ENCODE measurements around the gene CERK.

The CERK gene

GRCh38 chr22:46699091-46699490 lies 39.0 kb downstream of the CERK start:
- no peak for DNase-seq (ENCODE audit: low spot score)

DNA sequence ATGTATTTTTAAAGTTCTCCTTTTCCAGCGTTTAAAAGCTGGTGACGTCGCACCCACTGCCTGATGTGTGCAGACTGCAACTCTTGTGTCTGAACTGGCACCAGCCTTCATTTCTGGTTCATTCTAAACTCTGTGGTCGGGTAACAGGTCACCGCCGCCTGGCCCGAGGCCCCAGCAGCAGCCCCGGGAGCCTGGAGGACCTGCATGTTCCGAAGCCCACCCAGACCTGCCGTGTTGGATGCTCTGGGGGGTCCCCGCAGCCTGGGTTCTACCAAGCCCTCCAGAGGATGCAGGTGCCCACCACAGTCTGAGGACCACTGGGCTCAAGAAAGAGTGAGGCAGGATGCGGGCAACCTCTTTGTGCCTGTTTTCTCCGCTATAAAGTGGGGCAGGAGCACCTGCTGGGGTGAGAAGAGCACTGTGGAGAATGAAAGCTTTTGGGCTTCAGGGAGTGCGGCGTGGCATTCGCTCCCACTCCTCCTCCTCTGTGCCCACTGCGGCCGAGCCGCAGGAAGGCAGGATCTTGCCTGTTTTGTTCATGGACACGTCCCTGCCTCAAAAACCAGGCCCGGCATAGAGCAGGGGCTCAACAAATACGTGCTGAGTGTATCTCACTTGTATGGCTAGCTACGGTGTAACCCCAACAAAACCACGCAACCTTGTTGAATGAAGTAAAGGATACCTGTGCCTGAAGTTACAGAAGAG lies 40.1 kb downstream of the CERK start:
- no peak for DNase-seq (ENCODE audit: low spot score)

GRCh38 chr22:46696614-46697013 lies 41.4 kb downstream of the CERK start:
- DNase-seq (ENCODE audit: low spot score), result no peak

DNA sequence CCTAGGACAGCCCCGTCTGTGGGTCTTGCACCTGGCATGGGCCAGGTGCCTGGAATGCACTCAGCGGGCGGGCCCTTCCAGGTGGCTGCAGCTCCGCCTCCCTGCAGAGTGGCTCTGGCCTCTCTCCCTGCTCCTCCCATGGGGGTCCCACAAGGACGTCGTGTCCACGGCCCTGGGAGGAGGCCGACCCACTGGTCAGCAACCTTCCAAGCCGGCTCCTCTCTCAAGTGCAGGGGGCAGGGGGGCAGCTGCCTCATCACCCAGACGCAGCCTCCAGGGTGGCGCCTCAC lies 41.9 kb downstream of the CERK start:
- DNase-seq (ENCODE audit: low spot score), result no peak

DNA sequence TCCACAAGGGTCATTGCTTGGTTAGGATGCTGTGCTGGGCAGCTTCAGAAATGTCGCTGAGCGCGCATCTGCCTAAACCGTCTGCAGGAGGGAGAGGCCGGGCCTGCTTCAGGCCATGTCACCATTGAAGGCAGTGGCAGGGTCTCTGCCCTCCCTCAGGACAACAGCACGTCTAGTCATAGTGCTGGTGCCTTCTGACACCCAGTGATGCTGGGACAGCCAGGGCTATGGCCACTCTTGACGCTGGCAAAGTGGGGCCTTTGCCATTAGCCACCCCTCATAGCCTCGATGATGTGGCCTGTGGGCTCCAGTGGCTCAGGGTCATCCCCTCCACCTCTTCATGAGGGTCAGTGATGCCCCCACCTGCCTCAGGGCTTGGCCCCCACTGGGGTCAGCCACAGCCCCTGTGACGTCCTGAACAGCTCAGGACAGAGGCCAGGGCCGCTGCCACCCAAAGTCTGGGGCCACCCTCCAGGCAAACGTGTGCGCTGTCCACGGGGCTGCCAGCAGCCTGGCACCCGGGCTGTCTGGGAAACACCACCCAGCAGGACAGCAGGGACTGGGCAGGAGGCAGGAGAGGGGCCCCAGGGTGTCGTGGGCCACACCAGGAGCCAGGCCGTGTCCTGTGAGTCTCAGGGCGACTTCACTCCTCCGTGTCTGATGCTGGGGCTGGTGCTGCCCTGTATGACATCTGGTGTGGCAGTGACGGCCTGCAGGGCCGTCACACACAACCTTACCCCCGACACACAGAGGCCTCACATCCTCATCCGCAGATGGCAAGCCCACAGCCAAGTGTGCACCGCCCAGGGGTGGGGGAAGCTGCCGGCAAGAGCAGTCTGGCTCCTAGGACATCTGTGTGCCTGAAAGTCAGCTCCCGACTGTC lies 42.5 kb downstream of the CERK start:
- DNase-seq (ENCODE audit: low spot score), result no peak

DNA sequence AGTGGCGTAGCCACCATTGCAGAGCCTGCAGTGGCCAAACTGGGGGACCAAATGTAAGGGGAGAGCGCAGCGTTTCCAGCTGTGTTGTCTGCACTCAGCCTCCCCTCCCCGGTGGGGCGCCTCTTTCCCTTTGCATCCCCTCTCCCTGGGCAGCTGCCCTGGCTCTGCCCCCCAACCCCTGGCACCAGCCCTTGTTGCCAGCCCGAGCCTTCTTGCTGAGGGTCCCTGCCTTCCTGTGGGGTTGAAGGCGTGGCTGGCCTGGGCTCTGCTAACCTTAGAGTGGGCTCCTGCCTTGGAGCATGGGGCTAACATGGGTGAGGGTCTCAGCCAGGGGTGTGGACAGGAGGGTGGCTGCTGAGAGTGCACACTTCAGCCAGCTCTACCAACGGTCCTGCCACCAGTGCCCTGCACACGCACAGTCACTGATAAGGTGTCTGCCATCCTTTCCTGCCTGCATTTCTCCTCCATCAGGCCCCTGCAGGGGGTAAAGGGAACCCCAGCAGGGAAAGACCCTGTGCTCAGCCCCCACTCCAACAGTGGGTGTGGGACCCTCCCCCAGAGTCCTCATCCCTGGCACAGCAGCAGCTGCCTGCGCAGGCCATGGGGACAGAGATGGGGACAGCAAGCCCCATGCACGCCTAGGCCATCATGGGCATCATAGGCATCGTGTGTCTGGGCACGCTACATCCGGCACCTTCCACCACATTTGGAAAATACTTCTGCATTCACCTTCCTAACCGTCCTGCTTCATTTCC lies 43.5 kb downstream of the CERK start:
- DNase-seq (ENCODE audit: low spot score), result no peak

- DNase-seq (ENCODE audit: low spot score), result no peak
Observed at GRCh38 chr22:46693634-46694415, 44.2 kb downstream of the CERK start.

DNA sequence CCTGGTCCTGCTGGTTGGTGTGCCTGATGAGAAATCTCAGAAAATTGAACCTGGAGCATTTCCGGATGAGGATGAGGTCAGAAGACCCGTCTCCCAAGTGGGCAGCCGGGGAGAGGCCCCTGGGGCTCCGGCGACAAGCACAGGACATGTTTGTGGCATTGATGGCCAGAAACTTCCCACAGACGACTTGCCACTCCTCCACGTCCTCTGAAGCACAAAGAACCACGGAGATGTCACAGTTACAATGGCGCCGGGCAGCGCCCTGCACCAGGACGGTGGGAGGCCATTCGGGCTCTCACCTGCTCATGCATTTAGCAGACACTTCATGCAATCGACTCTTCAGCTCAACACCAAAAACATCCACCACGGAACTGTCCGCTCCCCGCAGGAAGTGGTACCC lies 46.5 kb downstream of the CERK start:
- no peak for DNase-seq (ENCODE audit: low spot score)

- DNase-seq (ENCODE audit: low spot score), result no peak
Observed at GRCh38 chr22:46690146-46690545, 47.9 kb downstream of the CERK start.

- DNase-seq (ENCODE audit: low spot score), result no peak
Observed at GRCh38 chr22:46688949-46689348, 49.1 kb downstream of the CERK start.

DNA sequence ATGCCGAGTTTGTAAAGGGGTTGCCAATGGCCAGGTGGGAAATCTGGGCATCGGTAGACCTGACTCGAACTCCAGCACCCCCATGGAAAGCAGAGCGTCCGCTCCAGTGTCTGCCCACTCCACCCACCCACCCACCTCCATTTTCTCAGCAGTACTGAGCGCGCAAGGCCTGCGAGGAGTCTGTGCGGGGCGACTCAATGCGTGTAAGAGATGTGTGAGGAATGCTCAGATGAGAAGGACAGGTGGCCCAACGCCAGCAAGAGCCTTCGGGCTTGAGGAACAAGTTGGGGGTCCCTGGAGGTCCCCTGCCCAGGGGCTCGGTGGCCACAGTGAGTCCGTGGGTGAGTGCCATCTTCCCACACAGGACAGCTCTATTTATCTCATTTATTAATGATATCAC lies 50.6 kb downstream of the CERK start:
- DNase-seq (ENCODE audit: low spot score), result no peak

DNA sequence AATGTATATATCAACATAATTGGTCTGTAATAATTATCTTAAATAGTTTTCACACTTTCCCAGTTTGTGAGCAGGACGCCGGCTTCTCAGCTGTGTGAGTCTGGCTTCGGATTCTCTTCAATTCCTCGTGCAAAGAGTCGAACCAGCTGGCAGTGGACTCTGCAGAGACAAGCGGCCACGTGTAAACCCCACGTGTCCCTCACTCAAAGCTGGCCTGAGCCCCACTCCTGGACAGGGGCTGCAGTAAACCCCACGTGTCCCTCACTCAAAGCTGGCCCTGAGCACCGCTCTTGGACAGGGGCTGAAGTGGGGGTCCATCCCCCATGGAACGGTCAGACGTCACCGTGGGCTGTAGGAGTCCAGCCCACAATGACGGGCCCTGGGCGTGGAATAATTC lies 51.0 kb downstream of the CERK start:
- DNase-seq (ENCODE audit: low spot score), result no peak

GRCh38 chr22:46686221-46687047 lies 51.6 kb downstream of the CERK start:
- DNase-seq (ENCODE audit: low spot score), result no peak

GRCh38 chr22:46684706-46685105 lies 53.3 kb downstream of the CERK start:
- DNase-seq (ENCODE audit: low spot score), result no peak

DNA sequence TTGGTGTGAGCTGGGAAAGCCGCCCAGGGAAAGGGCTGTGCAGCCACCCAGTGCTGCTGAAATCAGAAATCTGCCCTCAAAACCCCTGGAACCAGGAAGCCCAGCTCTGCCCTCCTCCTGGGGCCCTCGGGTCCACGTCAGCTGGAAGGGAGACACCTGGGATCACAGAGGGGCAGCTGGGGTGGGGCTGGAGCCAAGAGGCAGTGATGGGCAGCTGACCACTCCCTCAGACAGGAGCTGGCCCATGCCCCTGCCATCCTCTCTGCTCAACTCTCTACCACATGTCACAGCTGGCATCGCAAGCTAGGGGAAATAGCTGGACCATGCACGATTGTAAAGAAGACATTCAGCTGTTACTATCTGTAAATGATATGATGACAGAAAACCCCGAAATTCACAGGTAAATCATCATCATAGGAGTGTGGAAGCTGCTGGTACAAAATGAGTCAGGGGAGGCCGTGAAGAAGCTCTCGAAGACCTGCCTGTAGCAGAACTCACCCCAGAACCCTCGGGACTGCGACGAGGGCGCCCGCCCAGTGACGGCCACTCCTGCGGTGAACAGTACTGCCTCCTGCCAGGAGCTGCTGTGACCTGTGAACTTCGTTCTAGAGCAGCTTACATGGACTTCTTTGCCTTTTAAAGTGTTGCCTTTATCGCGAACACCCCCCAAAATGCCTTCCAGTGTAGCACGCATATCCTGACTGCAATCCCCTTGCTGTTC lies 55.9 kb downstream of the CERK start:
- DNase-seq (ENCODE audit: low spot score), result no peak

DNA sequence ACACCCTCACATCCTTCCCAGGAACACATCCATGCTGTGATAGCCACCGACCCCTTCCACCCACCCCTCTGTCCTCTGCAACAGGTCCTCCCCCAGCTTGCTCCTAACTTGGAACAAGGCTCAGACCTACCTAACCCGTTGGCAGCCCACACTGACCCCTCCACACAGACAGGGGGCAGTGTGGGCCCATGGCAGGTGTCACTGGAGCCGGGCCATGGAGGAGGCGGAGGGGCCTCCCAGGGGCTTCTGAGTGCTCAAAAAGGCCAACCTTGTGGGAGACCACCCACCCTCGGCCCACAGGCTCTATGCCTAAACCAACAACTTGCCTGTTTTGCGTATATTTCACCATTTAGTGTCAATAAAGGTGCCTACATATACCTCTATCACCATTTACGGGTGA lies 57.0 kb downstream of the CERK start:
- no peak for DNase-seq (ENCODE audit: low spot score)

DNA sequence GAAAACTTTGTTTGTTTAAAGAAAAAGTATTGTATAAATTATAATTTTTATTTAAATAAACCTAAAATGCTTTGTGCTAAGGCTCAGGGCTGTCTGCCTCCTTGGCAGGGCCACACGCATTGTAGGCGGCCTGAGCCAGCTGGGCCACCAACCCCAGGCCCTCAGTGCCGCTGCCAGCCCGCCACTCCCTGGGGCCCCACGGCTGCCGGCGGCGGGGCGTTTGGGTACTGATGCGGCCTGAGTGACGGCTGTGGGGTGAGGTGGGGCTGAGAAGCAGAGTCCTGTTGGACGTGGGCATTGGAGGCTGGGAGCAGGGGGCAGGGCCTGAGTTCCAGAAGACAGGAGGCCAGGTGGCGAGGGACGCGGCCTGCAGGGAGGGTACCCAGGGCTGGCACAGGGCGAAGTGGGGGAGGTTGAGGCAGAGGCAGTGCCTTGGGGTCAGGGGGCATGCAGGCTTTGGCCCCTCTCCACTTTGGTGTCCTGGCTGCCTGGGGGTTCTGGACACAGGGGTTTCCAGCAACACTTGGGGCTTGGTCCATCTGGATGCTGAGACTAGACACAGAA lies 58.3 kb downstream of the CERK start:
- no peak for DNase-seq (ENCODE audit: low spot score)

DNA sequence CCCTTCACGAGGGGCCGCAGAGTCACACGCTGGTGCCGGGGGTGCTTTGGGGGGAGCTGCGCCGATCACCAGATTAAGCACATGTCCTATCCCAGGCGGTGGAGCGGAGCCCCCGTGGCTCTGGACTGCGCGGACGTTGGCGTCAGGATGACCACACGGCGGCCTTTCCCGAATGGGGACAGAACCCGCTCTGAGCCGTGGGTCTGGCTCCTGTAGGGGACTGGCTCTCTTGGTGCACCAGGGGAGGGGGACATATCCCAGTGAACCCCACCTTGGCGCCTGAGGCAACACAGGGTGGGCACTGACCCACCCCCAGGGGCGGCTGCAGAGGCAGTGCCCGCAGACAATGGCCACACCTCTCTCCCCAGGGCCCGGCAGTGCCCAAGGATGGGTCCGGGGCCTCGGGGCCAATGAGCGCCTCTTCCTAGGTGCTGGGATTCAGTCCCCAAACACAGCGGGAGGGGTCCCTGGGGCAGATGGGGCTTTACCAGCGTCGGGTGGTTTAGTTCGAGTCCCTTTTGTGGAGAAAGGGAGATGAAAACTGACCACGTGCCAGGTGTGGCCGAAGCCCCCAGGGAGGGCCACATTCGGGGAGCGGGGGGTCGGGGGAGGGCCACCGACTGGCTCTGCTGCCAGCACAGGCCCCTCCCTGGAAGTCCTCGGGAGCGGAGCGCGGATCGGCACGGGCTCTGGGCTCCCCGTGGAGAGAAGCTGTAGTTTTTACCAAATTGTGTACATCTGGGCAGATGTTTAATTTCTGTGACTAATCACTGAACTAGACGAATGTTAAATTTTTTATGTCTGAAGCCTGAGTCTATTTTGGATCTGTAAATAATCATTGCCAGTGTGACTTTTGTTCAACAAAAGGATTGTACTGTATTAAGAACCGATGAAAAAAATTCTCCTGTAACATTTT lies 59.0 kb downstream of the CERK start:
- DNase-seq (ENCODE audit: low spot score), result no peak

- DNase-seq (ENCODE audit: low spot score), result no peak
Observed at GRCh38 chr22:46678003-46678657, 59.9 kb downstream of the CERK start.

Measured in ecto neural progenitor cell (in vitro differentiated cells).